ENCODE measurements around the gene MYLK3. TPM values are rescaled to one million over a fixed set of nuclear protein-coding genes. Genes with fewer than 3 reads are reported as not detected.

Gene MYLK3
- under 1 TPM in 3 of 4 donors, not detected in 1; 0.11 to 0.86 (median 0.19) TPM for total RNA-seq

GRCh38 chr16:46747777-46748651, at the start of gene MYLK3:
Gene MYLK3 (minus strand): TSS chr16:46748344. CDS start chr16:46748193, 151 bp downstream.
- H3K4me3 ChIP-seq (ENCODE audit: low read depth, poor library complexity, severe bottlenecking) = no peak within 1 kb of the TSS
- no peak for TF ChIP-seq CTCF (IDR thresholded peaks at IDR 0.05)
- TF ChIP-seq POLR2A (IDR thresholded peaks at IDR 0.05) = no peak
- intact Hi-C loops (cut with DNase I; ENCODE audit: low total_unique reads) = no loop called here
- peak in 1 of 2 donors; percentile 76 for DNase-seq (ENCODE audit: low spot score in 2 of 2)
- 80 to 81% methylated on average over 16 to 20 of the region's 25 CpGs for WGBS, 2 donors

- TF ChIP-seq CTCF (IDR thresholded peaks at IDR 0.05) (no peak), POLR2A (IDR thresholded peaks at IDR 0.05) (no peak)
- DNase-seq (ENCODE audit: low spot score in 2 of 2) = no peak
- intact Hi-C loops (cut with DNase I; ENCODE audit: low total_unique reads) = no loop called here
- H3K4me3 ChIP-seq (ENCODE audit: low read depth, poor library complexity, severe bottlenecking) = no peak overlapping the region
- WGBS, 2 donors = 99% methylated on average over 4 of the region's 4 CpGs
These were observed 49.4 kb upstream of the MYLK3 start for GRCh38 chr16:46797501-46797900.

GRCh38 chr16:46796764-46797269, 48.7 kb upstream of the MYLK3 start:
- H3K4me3 ChIP-seq (ENCODE audit: low read depth, poor library complexity, severe bottlenecking) = no peak overlapping the region
- 97 to 98% methylated on average over 1 of the region's 1 CpG for WGBS, 2 donors
- DNase-seq (ENCODE audit: low spot score in 2 of 2) = no peak
- intact Hi-C loops (cut with DNase I; ENCODE audit: low total_unique reads) = no loop called here
- TF ChIP-seq POLR2A (IDR thresholded peaks at IDR 0.05) (no peak), CTCF (IDR thresholded peaks at IDR 0.05) (no peak)

- DNase-seq (ENCODE audit: low spot score in 2 of 2) = no peak
- intact Hi-C loops (cut with DNase I; ENCODE audit: low total_unique reads) = no loop called here
- WGBS, 2 donors = 98 to 100% methylated on average over 1 of the region's 1 CpG
These were observed 45.7 kb upstream of the MYLK3 start for GRCh38 chr16:46793841-46794240.

GRCh38 chr16:46790599-46791270, 42.6 kb upstream of the MYLK3 start:
- no peak overlapping the region for H3K4me3 ChIP-seq (ENCODE audit: low read depth, poor library complexity, severe bottlenecking)
- intact Hi-C loops (cut with DNase I; ENCODE audit: low total_unique reads) = no loop called here
- DNase-seq (ENCODE audit: low spot score in 2 of 2) = no peak
- TF ChIP-seq POLR2A (IDR thresholded peaks at IDR 0.05) = no peak
- TF ChIP-seq CTCF (IDR thresholded peaks at IDR 0.05) = no peak
- WGBS, 2 donors = 76 to 84% methylated on average over 8 of the region's 8 CpGs

More at GRCh38 chr16:46793841-46794240, 45.7 kb upstream of the MYLK3 start:
- TF ChIP-seq CTCF (IDR thresholded peaks at IDR 0.05) (no peak), POLR2A (IDR thresholded peaks at IDR 0.05) (no peak)
- no peak overlapping the region for H3K4me3 ChIP-seq (ENCODE audit: low read depth, poor library complexity, severe bottlenecking)

Data from lower leg skin (tissue), 4 donors.